Stimulated activated naive CD8-positive, alpha-beta T cell treated with anti-CD3 and anti-CD28 coated beads, Interleukin-15, amount 100 ng/mL, for 72 hours (primary cell): ENCODE data around the gene WAPL.
A peak's percentile ranks its signal among the peaks of the same experiment; 100 is the strongest.

Experiments
- ATAC-seq: fragments of 150-1000 bp; cut with Tn5 transposase; 2 replicates; pipeline ENCODE4 v1.10.0; 2021; ENCODE audit warnings: mild to moderate bottlenecking, moderate library complexity
- DNase-seq, 2 donors: peaks; one replicate each; pipeline ENCODE4 v3.0.0; 2021 to 2022
- H3K27ac Mint-ChIP-seq, 2 donors: one replicate each; pipeline ENCODE4 v1.8.0; 2022; ENCODE audit warnings: mild to moderate bottlenecking in 2 of 2, mixed read lengths in 2 of 2, moderate library complexity in 2 of 2
- H3K27me3 Mint-ChIP-seq: one replicate; pipeline ENCODE4 v1.8.0; 2022; ENCODE audit warnings: mixed read lengths
- H3K4me1 Mint-ChIP-seq: one replicate; pipeline ENCODE4 v1.8.0; 2022; ENCODE audit warnings: mild to moderate bottlenecking, mixed read lengths
- H3K4me3 Mint-ChIP-seq, 2 donors: one replicate each; pipeline ENCODE4 v1.8.0; 2022; ENCODE audit warnings: mild to moderate bottlenecking in 2 of 2, mixed read lengths in 2 of 2, moderate library complexity in 1 of 2
- H3K9me3 Mint-ChIP-seq, 2 donors: one replicate each; pipeline ENCODE4 v1.8.0; 2022; ENCODE audit warnings: mixed read lengths in 2 of 2

WAPL gene

GRCh38 chr10:86506062-86506461, 15.5 kb downstream of the WAPL start:
- Mint-ChIP-seq H3K4me3 (no peak overlapping the region), H3K4me1 (peaks cover 27% of the 10 kb centered on the region), H3K27ac (peak overlapping the region in 1 of 2 donors; percentile 30), H3K27me3 (no peaks in the 10 kb centered on the region), H3K9me3 (no peaks in the 10 kb centered on the region)
- DNase-seq (no peak), ATAC-seq (no peak)

- DNase-seq, result no peak
- Mint-ChIP-seq H3K27ac (peak overlapping the region; percentile 53 to 91), H3K4me3 (peak overlapping the region in 1 of 2 donors; percentile 24), H3K9me3 (no peaks in the 10 kb centered on the region), H3K4me1 (peaks cover 42% of the 10 kb centered on the region), H3K27me3 (no peaks in the 10 kb centered on the region)
- no peak for ATAC-seq
Observed at GRCh38 chr10:86504510-86504909, 17.1 kb downstream of the WAPL start.

- no peaks in the 10 kb centered on the region for H3K27me3 Mint-ChIP-seq
- H3K4me1 Mint-ChIP-seq, result peaks cover 44% of the 10 kb centered on the region
- H3K9me3 Mint-ChIP-seq, result no peaks in the 10 kb centered on the region
- no peak overlapping the region for H3K27ac Mint-ChIP-seq
- ATAC-seq (no peak), DNase-seq (no peak)
- no peak overlapping the region for H3K4me3 Mint-ChIP-seq
Observed at GRCh38 chr10:86500846-86501245, 20.7 kb downstream of the WAPL start.

GRCh38 chr10:86498598-86498997, 23.0 kb downstream of the WAPL start:
- Mint-ChIP-seq H3K27ac (no peak overlapping the region), H3K9me3 (no peaks in the 10 kb centered on the region), H3K4me3 (no peak overlapping the region), H3K4me1 (peaks cover 38% of the 10 kb centered on the region), H3K27me3 (no peaks in the 10 kb centered on the region)
- no peak for ATAC-seq
- no peak for DNase-seq

GRCh38 chr10:86497621-86498020, 24.0 kb downstream of the WAPL start:
- Mint-ChIP-seq H3K27me3 (no peaks in the 10 kb centered on the region), H3K4me1 (peaks cover 28% of the 10 kb centered on the region), H3K9me3 (no peaks in the 10 kb centered on the region), H3K27ac (peak overlapping the region in 1 of 2 donors; percentile 12), H3K4me3 (no peak overlapping the region)
- no peak for DNase-seq
- no peak for ATAC-seq

GRCh38 chr10:86489960-86490612, 31.5 kb downstream of the WAPL start:
- no peak for DNase-seq
- H3K4me3 Mint-ChIP-seq, result no peak overlapping the region
- H3K27ac Mint-ChIP-seq, result no peak overlapping the region
- no peaks in the 10 kb centered on the region for H3K27me3 Mint-ChIP-seq
- H3K4me1 Mint-ChIP-seq, result peaks cover 19% of the 10 kb centered on the region
- no peaks in the 10 kb centered on the region for H3K9me3 Mint-ChIP-seq
- ATAC-seq, result no peak

- H3K27me3 Mint-ChIP-seq, result no peaks in the 10 kb centered on the region
- ATAC-seq (no peak), DNase-seq (no peak)
- H3K9me3 Mint-ChIP-seq, result no peaks in the 10 kb centered on the region
- H3K4me1 Mint-ChIP-seq, result peaks cover 19% of the 10 kb centered on the region
- no peak overlapping the region for H3K27ac Mint-ChIP-seq
- H3K4me3 Mint-ChIP-seq, result no peak overlapping the region
Observed at GRCh38 chr10:86489071-86489810, 32.4 kb downstream of the WAPL start.

- Mint-ChIP-seq H3K9me3 (no peaks in the 10 kb centered on the region), H3K4me1 (peaks cover 24% of the 10 kb centered on the region), H3K27ac (peak overlapping the region in 1 of 2 donors; percentile 91), H3K27me3 (no peaks in the 10 kb centered on the region), H3K4me3 (no peak overlapping the region)
- ATAC-seq (no peak), DNase-seq (no peak)
Observed at GRCh38 chr10:86486856-86487255, 34.7 kb downstream of the WAPL start.

- H3K4me3 Mint-ChIP-seq, result no peak overlapping the region
- H3K27me3 Mint-ChIP-seq, result no peaks in the 10 kb centered on the region
- H3K4me1 Mint-ChIP-seq, result peaks cover 27% of the 10 kb centered on the region
- H3K9me3 Mint-ChIP-seq, result no peaks in the 10 kb centered on the region
- H3K27ac Mint-ChIP-seq, result no peak overlapping the region
- no peak for DNase-seq
- no peak for ATAC-seq
Observed at GRCh38 chr10:86483664-86484063, 37.9 kb downstream of the WAPL start.

- no peak overlapping the region for H3K4me3 Mint-ChIP-seq
- no peak for DNase-seq
- no peak for ATAC-seq
- H3K4me1 Mint-ChIP-seq, result peaks cover 26% of the 10 kb centered on the region
- no peaks in the 10 kb centered on the region for H3K9me3 Mint-ChIP-seq
- no peaks in the 10 kb centered on the region for H3K27me3 Mint-ChIP-seq
- no peak overlapping the region for H3K27ac Mint-ChIP-seq
Observed at GRCh38 chr10:86481761-86482160, 39.8 kb downstream of the WAPL start.

- H3K9me3 Mint-ChIP-seq, result no peaks in the 10 kb centered on the region
- H3K4me1 Mint-ChIP-seq, result peaks cover 27% of the 10 kb centered on the region
- H3K4me3 Mint-ChIP-seq, result no peak overlapping the region
- DNase-seq, result no peak
- no peak overlapping the region for H3K27ac Mint-ChIP-seq
- no peaks in the 10 kb centered on the region for H3K27me3 Mint-ChIP-seq
- ATAC-seq, result no peak
Observed at GRCh38 chr10:86480571-86480970, 41.0 kb downstream of the WAPL start.

- H3K9me3 Mint-ChIP-seq, result no peaks in the 10 kb centered on the region
- DNase-seq (no peak), ATAC-seq (no peak)
- no peaks in the 10 kb centered on the region for H3K27me3 Mint-ChIP-seq
- no peak overlapping the region for H3K4me3 Mint-ChIP-seq
- no peak overlapping the region for H3K27ac Mint-ChIP-seq
- H3K4me1 Mint-ChIP-seq, result peaks cover 5% of the 10 kb centered on the region
Observed at GRCh38 chr10:86472061-86472460, 49.5 kb downstream of the WAPL start.

- no peak overlapping the region for H3K27ac Mint-ChIP-seq
- no peaks in the 10 kb centered on the region for H3K27me3 Mint-ChIP-seq
- H3K4me3 Mint-ChIP-seq, result no peak overlapping the region
Observed at GRCh38 chr10:86461963-86462804, 59.4 kb downstream of the WAPL start.

GRCh38 chr10:86451604-86451960, 70.0 kb downstream of the WAPL start:
- ATAC-seq (no peak), DNase-seq (no peak)
- Mint-ChIP-seq H3K4me3 (no peak overlapping the region), H3K27ac (peak overlapping the region in 1 of 2 donors; percentile 74), H3K9me3 (no peaks in the 10 kb centered on the region), H3K4me1 (peaks cover 35% of the 10 kb centered on the region), H3K27me3 (no peaks in the 10 kb centered on the region)

More at GRCh38 chr10:86461963-86462804, 59.4 kb downstream of the WAPL start:
- Mint-ChIP-seq H3K4me1 (no peaks in the 10 kb centered on the region), H3K9me3 (no peaks in the 10 kb centered on the region)
- ATAC-seq (no peak), DNase-seq (no peak)

GRCh38 chr10:86450806-86451603, 70.6 kb downstream of the WAPL start:
- Mint-ChIP-seq H3K9me3 (no peaks in the 10 kb centered on the region), H3K27me3 (no peaks in the 10 kb centered on the region), H3K4me3 (no peak overlapping the region), H3K4me1 (peaks cover 35% of the 10 kb centered on the region), H3K27ac (peak overlapping the region in 1 of 2 donors; percentile 48)
- DNase-seq, result no peak
- no peak for ATAC-seq
